Activated CD4-positive, alpha-beta T cell treated with anti-CD3 and anti-CD28 coated beads, Interleukin-2, Interleukin-6, amounts not matched to agents 100 ng/mL and 50 ng/mL, durations not matched to agents 16 hours and 8 hours (primary cell): ENCODE measurements around the gene DOLPP1.
"Not testable (repeated sequence)": the region's sequence is repeated elsewhere in the genome, so short reads cannot be mapped to it uniquely, and the experiment has no call there.

Experiments used
- DNase-seq: peaks from one replicate; pipeline ENCODE4 v3.0.0-alpha.2; 2020

The DOLPP1 gene

GRCh38 chr9:129080601-129081387, at the start of gene DOLPP1:
Gene DOLPP1, plus strand, starts transcription at chr9:129081111. Its CDS starts 21 bp downstream, at chr9:129081132.
- peak; percentile 100 for DNase-seq

DNA sequence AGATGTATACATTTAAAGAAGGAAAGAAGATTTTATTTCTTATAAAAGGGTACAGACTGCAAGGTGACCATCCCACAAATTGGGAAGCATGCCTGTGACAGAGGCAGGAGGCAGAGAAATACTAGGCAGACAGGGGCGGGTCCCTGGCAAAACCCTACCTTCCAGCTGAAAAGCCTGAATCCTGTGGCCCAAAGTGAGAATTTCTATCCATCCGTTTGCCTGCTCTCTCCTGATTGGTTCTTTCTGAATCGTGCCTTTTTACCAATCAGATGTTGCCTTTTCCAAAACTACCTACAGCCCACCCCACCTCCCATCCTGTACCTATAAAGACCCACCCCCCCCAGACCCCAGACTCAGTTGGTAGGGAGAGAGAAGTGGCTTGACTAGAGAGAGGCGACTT, 49.4 kb upstream of the DOLPP1 start:
- DNase-seq, result no peak

GRCh38 chr9:129032541-129033159, 48.3 kb upstream of the DOLPP1 start:
- DNase-seq, result no peak

DNA sequence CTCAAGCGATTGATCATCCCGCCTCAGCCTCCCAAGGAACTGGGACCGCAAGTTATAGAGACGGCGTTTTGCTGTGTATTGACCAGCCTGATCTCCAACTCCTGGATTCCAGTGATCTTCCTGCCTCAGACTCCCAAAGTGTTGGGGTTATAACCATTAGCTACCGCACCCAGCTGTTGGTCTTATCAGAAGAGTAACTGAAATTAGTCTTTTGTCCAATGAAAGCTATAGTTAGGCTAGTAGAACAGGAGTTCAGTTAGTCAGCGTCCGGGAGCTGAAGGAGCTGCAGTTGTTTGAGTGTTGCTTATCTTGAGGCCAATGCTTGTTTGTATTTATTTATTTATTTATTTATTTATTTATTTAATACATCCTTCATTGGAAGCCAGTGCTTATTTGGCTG, 47.7 kb upstream of the DOLPP1 start:
- no peak for DNase-seq

- not testable (repeated sequence) for DNase-seq
Observed at GRCh38 chr9:129035838-129036237, 45.1 kb upstream of the DOLPP1 start.

GRCh38 chr9:129036241-129036922, 44.5 kb upstream of the DOLPP1 start, which contains the start of gene MIGA2:
Gene MIGA2, plus strand, starts transcription at chr9:129036626. Its CDS starts 3,969 bp downstream, at chr9:129040595.
- peak; percentile 98 for DNase-seq

DNA sequence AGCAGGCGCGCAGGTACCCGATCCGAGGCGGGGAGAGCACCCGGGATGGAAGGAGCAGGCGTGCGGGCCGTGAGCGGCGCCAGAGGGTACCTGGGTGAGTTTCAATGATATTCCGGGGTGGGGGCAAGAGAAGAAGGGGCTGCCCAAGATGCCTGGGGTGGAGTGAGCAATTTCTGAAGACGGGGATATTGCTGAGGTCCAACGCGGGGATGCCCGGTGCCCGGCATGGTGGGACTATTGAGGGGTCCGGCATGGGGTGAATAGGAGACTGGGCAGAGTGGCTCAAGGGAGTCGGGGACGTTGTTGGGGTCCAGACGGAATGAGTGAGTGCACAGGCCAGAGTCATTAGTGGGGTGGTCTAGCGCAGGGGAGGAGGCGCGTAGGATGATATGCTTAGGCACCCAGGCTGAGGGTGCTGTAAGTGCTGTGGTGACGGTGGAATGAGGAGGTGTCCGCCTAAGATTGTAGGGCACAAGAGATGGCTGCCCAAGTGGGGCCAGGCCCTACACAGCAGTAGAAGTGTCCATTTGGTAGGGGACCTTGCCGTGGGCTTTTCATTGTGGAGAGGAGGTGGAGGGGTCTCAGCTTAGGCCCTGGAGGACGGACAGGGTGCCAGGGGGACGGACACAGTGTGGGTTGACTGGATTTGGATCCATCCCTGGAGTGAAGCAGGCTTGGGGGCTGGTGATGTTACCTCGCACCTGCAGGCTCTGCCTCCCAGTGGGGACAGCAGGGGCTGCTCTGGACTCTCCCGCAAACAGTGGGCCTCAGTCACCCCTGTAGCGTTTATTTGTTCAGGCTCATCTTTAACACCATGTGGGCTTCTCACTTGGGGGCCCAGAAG, 43.8 kb upstream of the DOLPP1 start:
- no peak for DNase-seq

- DNase-seq, result no peak
Observed at GRCh38 chr9:129037767-129038098, 43.2 kb upstream of the DOLPP1 start.

DNA sequence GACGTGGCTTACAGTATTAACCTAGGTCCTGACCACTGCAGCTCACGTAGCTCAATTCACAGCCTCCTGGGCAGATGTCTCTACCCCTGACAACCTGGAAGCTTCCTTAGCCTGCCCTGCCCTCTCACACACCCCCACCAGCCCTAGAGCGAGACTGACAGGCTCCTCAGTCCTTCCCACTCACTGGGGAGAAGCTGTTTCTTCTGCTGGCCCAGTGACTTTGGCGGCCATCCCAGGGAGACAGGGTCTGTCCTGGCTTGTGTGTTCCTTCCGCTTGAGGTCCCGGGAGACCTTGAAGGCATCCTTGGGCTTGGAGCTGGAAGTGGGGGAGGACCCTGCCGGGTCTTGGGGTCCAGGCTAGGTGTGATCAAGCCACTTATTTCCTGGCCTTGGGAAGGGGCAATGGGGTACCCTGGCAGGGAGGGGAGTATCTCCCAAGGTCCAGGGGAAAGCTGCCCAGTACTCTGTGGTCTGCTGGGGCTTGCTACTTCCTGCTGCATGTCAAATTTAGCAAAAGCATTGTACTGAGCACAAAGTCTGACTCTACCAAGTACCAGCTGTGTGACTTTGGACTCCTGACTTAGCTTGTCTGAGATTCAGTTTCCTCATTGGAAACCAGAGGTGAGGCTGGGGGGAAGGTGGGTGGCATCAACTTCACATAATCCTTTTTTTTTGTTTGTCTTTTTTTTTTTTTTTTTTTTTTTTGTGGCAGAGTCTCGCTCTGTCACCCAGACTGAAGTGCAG, 42.6 kb upstream of the DOLPP1 start:
- no peak for DNase-seq

- DNase-seq, result no peak
Observed at GRCh38 chr9:129040113-129040643, 40.7 kb upstream of the DOLPP1 start.

GRCh38 chr9:129042016-129042415, 38.9 kb upstream of the DOLPP1 start:
- DNase-seq, result no peak

GRCh38 chr9:129052592-129052991, 28.3 kb upstream of the DOLPP1 start:
- DNase-seq, result no peak

- DNase-seq, result no peak
Observed at GRCh38 chr9:129053020-129053419, 27.9 kb upstream of the DOLPP1 start.

DNA sequence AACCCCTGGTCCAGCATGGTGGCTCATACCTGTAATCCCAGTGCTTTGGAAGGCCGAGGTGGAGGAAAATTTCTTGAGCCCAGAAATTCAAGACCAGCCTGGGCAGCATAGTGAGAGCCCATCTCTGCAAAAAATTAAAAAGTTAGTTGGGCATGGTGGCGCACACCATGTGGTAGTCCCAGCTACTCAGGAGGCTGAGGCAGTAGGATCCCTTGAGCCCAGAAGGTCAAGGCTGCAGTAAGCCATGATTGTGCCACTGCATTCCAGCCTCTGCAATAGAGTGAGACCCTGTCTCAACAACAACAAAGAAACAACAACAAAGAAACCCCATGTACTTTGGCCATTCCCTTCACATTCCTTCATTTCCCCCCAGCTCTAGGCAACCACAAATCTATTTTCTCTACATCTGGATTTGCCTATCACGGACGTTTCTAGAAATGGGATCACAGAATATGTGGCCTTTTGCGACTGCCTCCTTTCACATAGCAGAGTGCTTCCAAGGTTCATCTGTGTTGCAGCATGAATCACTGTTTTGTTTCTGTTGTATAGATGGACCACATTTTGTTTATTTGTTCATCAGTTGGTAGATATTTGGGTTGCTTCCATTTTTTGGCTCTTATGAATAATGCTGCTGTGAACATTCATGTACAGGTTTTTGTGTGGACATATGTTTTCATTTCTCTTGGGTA, 26.6 kb upstream of the DOLPP1 start:
- no peak for DNase-seq

DNA sequence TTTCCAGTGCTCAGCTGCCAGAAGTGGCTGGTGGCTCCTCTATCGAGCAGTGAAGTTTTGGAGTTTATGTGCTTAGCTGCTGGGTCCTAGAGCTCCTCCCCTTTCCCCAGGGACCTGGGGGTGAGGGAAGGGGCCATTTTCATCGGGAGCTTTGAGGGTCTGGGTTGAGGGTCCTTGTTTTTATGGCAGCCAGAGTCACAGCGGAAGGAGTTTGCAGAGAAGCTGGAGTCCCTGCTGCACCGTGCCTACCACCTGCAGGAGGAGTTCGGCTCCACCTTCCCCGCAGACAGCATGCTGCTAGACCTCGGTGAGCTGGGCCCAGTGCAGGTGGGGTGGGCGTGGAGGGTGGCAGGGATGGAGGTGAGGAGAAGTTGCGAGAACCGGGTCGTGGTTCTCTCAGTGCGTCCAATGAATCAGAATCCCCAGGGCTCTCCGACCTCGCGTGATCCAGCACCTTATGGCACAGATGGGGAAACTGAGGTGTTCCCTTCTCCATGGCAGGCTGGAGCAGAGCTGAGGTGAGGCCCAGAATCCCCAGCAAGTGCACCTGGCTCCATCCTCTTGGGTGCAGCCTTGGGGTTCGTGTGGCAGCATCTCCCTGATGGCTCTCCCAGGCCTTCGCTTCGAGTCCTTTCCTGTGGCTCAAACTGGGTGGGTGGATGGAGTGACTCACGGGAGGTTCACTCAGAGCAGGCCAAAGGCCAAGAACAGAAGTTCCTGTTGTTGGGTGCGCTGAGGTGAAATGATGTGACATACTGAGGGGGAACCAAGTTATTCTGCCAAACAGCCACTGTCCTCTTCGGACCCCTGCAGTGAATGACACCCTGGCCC, 21.7 kb upstream of the DOLPP1 start:
- DNase-seq, result no peak

- no peak for DNase-seq
Observed at GRCh38 chr9:129059796-129060785, 20.8 kb upstream of the DOLPP1 start.

GRCh38 chr9:129060991-129061390, 19.9 kb upstream of the DOLPP1 start:
- DNase-seq, result no peak

- DNase-seq, result no peak
Observed at GRCh38 chr9:129063061-129063460, 17.9 kb upstream of the DOLPP1 start.

DNA sequence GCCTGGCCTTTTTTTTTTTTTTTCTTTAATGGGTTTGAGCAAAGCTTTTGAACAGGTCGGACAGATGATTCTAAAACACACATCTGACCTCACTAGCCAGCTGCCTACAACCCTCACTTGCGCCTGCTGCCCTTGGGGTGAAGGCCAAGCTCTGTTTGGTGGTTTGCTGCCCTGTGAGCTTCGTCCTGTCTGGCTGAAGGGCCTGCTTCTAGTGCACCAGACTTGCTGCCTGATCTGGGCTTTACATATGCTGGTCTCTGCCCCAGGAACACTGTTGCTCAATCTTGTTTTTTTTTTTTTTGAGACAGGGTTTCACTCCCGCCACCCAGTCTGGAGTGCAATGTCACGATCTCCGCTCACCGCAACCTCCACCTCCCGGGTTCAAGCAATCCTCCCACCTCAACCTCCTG, 16.4 kb upstream of the DOLPP1 start:
- no peak for DNase-seq
